Measurements from ENCODE around the gene USB1. TPM values are rescaled to one million over a fixed set of nuclear protein-coding genes. Genes with fewer than 3 reads are reported as not detected.

Gene USB1
- total RNA-seq, 1 experiment from 2014 or later = 91.2 TPM

GRCh38 chr16:57957673-57958392 is 43.4 kb upstream of the USB1 start:
- no peaks in the 10 kb centered on the region for H3K27me3 ChIP-seq (replicated peaks; ENCODE audit: control insufficient read depth, insufficient read depth, low read length)
- CTCF ChIA-PET = no interaction called here

GRCh38 chr16:57958544-57958943 is 42.7 kb upstream of the USB1 start:
- POLR2A ChIA-PET = no interaction called here
- intact Hi-C loops (cut with micrococcal nuclease; ENCODE audit: unreplicated experiment) = no loop called here
- H3K4me3 Mint-ChIP-seq (ENCODE audit: unreplicated experiment) = no peak overlapping the region
- Histone ChIP-seq H3K4me1 (no peaks in the 10 kb centered on the region), H3K9me3 (no peaks in the 10 kb centered on the region), H3K36me3 (ENCODE audit: control insufficient read depth, insufficient read depth, low read length) (no peaks in the 10 kb centered on the region), H3K27me3 (replicated peaks; ENCODE audit: control insufficient read depth, insufficient read depth, low read length) (no peaks in the 10 kb centered on the region), H3K4me3 (ENCODE audit: low read depth, low read length) (no peak overlapping the region)
- BruUV-seq (replicated peaks) = no TSS peak
- H3K36me3 Mint-ChIP-seq (ENCODE audit: insufficient read depth, unreplicated experiment) = peaks cover 7% of the 10 kb centered on the region
- H3K27ac Mint-ChIP-seq (ENCODE audit: unreplicated experiment) = no peak overlapping the region
- peaks cover 17% of the 10 kb centered on the region for H3K4me1 Mint-ChIP-seq (ENCODE audit: low read depth, unreplicated experiment)
- CTCF ChIA-PET = no interaction called here
- no peaks in the 10 kb centered on the region for H3K9me3 Mint-ChIP-seq (ENCODE audit: unreplicated experiment)
- DNase-seq = no peak
- no peaks in the 10 kb centered on the region for H3K27me3 Mint-ChIP-seq (ENCODE audit: insufficient read depth, unreplicated experiment)
- no peak for TF ChIP-seq CTCF (IDR thresholded peaks at IDR 0.05; ENCODE audit: insufficient read depth in 1 of 2, low read depth in 1 of 2, low read length in 1 of 2, severe bottlenecking in 1 of 2, unreplicated experiment in 1 of 2)

More at GRCh38 chr16:57957673-57958392, 43.4 kb upstream of the USB1 start:
- Mint-ChIP-seq H3K4me1 (ENCODE audit: low read depth, unreplicated experiment) (peaks cover 17% of the 10 kb centered on the region), H3K36me3 (ENCODE audit: insufficient read depth, unreplicated experiment) (peaks cover 10% of the 10 kb centered on the region), H3K9me3 (ENCODE audit: unreplicated experiment) (no peaks in the 10 kb centered on the region), H3K27me3 (ENCODE audit: insufficient read depth, unreplicated experiment) (no peaks in the 10 kb centered on the region), H3K4me3 (ENCODE audit: unreplicated experiment) (no peak overlapping the region), H3K27ac (ENCODE audit: unreplicated experiment) (no peak overlapping the region)
- Histone ChIP-seq H3K4me1 (no peaks in the 10 kb centered on the region), H3K36me3 (ENCODE audit: control insufficient read depth, insufficient read depth, low read length) (no peaks in the 10 kb centered on the region), H3K9me3 (no peaks in the 10 kb centered on the region), H3K4me3 (ENCODE audit: low read depth, low read length) (no peak overlapping the region)
- no TSS peak for BruUV-seq (replicated peaks)
- DNase-seq = no peak
- POLR2A ChIA-PET = no interaction called here
- intact Hi-C loops (cut with micrococcal nuclease; ENCODE audit: unreplicated experiment) = no loop called here
- TF ChIP-seq CTCF (IDR thresholded peaks at IDR 0.05; ENCODE audit: insufficient read depth in 1 of 2, low read depth in 1 of 2, low read length in 1 of 2, severe bottlenecking in 1 of 2, unreplicated experiment in 1 of 2) = no peak

GRCh38 chr16:57959121-57959520 is 42.1 kb upstream of the USB1 start:
- H3K4me3 Mint-ChIP-seq (ENCODE audit: unreplicated experiment) = no peak overlapping the region
- DNase-seq = no peak
- TF ChIP-seq CTCF (IDR thresholded peaks at IDR 0.05; ENCODE audit: insufficient read depth in 1 of 2, low read depth in 1 of 2, low read length in 1 of 2, severe bottlenecking in 1 of 2, unreplicated experiment in 1 of 2) = no peak
- ChIA-PET POLR2A (no interaction called here), CTCF (no interaction called here)
- H3K4me1 Mint-ChIP-seq (ENCODE audit: low read depth, unreplicated experiment) = peaks cover 17% of the 10 kb centered on the region
- no peak overlapping the region for H3K27ac Mint-ChIP-seq (ENCODE audit: unreplicated experiment)
- Histone ChIP-seq H3K4me3 (ENCODE audit: low read depth, low read length) (no peak overlapping the region), H3K36me3 (ENCODE audit: control insufficient read depth, insufficient read depth, low read length) (no peaks in the 10 kb centered on the region), H3K27me3 (replicated peaks; ENCODE audit: control insufficient read depth, insufficient read depth, low read length) (no peaks in the 10 kb centered on the region), H3K9me3 (no peaks in the 10 kb centered on the region), H3K4me1 (no peaks in the 10 kb centered on the region)
- peaks cover 1% of the 10 kb centered on the region for H3K36me3 Mint-ChIP-seq (ENCODE audit: insufficient read depth, unreplicated experiment)
- no peaks in the 10 kb centered on the region for H3K27me3 Mint-ChIP-seq (ENCODE audit: insufficient read depth, unreplicated experiment)
- no peaks in the 10 kb centered on the region for H3K9me3 Mint-ChIP-seq (ENCODE audit: unreplicated experiment)
- BruUV-seq (replicated peaks) = no TSS peak
- intact Hi-C loops (cut with micrococcal nuclease; ENCODE audit: unreplicated experiment) = no loop called here

All from Caco-2 (cell line).